Stimulated activated CD4-positive, alpha-beta T cell treated with anti-CD3 and anti-CD28 coated beads, TNF-alpha, amount 100 ng/mL, for 4 hours (primary cell): ENCODE results near the gene CCNE1.

ENCODE experiments used
- DNase-seq, 3 experiments: peaks; one replicate each; pipeline ENCODE4 v3.0.0-alpha.2; 2020; ENCODE audit warnings: low read depth in 3 of 3

The CCNE1 gene

DNA sequence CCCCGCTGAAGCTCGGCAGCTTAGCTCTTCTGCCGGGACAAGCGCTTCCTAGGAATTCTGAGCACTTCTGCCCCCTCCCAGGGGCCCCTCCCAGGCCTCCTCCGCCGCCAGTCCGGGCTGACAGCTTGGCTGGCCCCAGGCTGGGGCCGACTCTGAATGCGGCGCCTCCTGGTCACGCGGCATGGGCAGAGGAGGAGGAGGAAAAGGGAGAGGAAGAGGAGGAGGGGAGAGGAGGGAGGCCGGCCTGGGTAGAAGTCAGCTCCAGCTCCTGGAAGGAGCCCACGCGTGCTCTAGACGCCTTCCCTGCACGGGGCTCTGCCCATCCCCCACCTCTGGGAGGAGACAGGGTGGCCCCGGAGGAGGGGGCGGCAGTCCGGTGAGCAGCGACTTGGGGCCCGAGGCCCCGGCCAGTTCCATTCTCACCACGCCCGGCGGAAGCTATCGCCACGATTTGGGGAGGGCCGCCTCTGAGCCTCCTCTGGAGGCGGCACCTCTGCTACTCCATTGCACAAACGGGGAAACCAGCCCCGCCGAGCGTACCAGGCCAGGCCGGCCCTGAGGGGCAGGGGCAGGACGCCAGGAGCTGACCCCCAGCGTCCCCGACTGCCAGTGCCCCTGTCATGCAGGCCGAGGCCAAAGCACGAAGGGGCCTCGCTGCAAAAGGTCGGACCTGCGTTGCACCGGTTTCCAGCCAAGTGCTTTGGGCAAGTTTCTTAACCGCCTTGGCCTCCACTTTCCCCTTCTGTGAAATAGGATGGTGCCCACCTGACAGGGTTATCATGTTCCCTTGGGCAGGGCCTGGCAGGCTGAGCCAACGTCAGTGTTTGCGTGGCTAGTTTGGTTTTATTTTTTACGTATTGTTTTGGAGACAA lies 31.6 kb downstream of the CCNE1 start:
- no peak for DNase-seq

DNA sequence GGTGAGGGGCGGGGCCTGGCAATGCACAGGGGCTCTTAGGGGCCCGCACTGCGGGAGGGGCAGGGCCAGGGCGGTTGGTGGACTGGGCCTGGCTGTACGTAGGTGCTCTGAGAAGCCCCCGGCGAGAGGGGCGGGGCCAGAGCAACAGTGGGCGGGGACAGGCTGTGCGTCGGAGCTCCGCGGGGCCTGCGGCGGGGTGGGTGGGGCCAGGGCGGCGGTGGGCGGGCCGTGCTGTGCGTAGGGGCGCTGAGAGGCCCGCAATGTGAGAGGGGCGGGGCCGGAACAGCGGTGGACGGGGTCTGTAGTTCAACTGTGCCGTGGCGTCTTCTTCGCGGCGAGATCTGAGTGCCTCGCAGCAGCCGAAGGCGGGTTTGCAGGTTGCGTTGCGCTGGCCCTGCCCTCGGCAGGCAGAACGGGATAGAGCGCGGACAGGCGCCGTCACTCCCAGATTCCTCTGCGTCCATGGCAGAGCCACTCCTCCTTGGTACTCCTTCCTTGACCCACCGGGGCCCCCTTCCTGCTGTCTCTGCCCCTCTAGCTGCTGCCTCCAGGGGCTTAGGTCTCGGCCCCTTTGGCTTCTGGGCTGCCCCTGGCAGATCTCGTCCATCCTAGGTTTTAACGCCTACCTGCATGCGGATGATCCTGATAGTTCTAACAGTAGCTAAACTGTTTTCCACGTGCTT lies 33.2 kb downstream of the CCNE1 start:
- peak; percentile 93 to 96 (median 94) for DNase-seq

DNA sequence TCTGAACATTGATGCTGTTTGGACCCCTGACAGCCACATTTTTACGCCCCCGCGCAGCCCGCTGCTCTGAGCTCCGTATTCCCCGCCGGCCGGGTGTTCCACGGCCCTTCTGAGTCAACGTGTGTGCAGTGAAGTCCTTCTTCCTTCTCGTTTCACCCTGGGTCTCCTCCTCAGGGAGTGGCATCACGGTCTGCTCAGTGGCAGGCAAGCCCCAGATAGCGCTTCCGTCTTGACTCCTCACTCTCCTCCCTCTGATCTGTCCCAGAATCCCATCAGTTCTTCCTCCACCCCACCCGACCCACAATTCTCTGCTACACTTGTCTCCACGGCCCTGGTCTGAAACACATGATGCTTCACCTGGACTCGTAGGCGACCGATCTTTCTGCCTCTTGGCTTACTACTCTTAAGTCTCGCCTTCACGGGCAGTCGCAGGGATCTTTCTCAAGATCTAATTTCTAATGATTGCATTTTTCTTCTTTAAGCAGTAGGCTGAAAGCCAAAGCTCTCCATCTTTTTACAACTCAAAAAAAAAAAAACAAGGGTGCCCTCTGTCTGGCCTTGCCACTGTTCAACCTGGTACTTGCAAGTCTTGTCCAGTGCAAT lies 33.9 kb downstream of the CCNE1 start:
- DNase-seq: peak in 1 of 3 experiments; percentile 22

DNA sequence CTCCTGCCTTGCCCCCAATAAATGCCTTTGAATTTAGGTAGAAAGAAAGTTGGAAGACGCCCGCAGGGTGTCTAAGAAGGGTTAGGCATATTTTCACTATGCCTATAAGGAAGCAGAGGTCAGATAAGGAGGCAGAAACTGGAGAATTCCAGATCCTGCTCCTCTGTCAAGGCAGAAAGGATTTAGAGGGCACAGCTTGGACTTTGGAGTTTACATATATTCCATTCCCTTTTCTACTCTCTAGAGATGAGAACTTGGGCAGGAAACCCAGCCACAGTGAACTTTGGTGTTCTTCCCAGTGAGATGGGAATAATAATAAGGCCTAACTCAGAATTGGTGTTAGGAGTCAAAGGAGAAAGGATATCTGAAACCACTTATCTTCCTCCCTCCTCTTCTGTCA lies 37.4 kb downstream of the CCNE1 start:
- DNase-seq: no peak

DNA sequence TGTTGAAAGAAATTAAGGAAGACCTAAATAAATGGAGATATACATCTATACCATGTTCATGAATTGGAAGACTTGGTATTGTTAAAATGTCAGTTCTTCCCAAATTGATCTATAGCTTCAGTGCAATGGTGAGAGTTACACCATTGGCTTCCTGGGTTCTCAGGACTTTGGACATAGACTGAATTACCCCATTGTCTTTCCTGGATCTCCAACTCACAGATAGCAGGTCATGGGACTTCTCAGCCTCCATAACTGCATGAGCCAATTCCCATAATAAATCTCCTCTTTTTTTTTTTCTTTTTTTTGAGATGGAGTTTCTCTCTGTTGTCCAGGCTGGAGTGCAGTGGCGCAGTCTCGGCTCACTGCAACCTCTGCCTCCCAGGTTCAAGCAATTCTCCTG lies 38.7 kb downstream of the CCNE1 start:
- DNase-seq: no peak

DNA sequence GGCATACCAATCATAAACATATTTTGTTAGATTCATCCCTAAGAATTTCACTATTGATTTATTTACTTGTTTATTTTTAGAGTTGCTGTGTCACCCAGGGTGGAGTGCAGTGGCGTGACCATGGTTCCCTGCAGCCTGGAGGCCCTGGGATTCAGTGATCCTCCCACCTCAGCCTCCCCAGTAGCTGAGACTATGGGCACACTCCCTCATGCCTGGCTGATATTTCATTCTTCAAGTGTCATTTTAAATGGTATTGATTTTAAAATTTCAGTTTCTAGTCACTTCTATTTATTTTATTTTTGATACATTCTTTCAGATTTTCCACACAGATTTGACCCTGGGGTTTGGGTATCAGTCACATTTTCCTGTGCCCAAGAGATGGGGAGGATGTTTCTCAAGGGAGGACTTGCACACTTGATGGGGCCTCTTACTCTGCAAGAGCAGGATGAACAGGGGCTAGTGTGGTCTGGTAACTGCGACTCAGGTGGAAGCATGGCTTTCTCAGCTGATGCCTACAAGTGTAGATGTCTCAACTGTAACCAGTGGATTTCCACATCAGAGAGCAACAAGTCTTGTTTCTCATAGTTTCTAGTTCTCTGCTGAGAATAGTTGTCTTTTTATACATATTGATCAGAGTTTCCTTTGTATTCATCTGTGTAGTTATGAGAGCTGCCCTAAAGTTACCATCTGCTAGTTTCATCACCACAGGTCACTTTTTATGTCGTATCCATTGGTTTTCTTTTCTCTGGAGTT lies 40.2 kb downstream of the CCNE1 start:
- DNase-seq: no peak

DNA sequence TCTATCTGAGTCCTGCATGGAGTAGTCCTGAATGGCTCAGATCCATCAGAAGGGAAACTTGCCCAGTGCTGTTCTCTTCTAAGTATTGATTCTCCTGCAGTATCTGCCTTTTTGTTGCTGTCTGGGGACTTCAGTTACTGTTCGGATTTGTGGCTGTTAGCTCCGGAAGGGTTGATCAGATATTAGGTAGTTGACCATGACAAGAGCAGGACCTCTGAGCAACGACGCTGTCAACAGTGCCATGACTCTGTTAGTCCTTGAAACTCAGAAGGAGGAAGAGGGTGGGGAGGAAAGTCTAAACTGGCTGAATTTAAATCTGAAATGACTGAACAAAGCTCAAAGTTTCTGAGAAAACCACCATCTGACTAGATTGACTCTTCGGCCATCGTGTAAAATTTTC lies 42.2 kb downstream of the CCNE1 start:
- DNase-seq: no peak

DNA sequence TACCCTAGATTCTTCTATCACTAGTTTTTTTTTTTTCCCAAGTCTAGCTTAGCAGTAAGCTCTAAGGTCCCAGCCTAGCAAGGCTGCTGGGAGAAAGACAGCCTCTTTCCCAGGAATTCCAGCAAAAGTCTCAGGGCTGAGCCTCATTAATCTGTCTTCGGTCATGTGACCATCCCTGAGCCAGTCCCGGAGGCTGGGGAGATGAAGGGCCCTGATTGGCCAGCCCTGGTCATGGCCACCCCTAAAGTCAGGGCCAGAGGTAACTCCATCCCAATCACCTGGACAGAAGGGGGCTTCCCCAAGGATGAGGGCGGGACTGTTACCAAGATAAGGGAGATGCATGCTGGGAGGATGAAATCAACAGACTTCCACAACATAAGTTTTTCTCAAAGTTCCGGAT lies 43.3 kb downstream of the CCNE1 start:
- no peak for DNase-seq

DNA sequence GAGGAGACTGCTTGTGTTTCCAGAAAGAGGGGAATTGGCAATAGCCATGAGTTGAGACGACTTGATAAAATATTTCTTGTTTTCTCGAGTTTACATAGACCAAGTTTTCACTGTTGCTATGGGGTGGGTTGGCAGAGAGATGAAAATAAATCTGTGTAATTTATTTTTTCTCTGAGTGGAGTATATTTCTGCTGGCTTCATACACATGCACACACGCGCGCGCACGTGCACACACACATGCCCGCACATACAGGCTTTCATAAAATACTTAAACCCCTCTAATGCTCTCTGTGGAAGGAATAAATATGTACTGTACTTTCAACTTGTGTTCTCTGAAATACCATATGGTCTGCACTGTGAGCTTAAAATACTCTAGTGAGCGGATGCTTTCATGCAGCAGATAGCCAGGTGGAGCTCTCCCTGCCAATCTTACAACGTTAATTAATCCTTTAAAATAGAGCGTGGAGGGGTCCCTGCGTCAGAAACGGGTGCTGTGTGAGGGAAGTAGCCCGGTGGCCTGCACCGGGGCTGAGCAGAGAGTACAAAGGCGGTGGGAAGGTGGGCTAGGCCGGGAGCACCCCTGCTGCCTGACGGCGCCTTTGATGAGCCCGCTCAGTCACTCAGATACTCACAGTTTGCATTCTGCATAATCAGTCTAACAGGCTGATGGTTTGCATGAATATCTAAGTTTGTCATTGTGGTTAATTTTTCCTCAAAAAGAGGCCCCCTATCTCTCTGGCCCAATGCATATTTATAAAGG lies 44.1 kb downstream of the CCNE1 start:
- no peak for DNase-seq

DNA sequence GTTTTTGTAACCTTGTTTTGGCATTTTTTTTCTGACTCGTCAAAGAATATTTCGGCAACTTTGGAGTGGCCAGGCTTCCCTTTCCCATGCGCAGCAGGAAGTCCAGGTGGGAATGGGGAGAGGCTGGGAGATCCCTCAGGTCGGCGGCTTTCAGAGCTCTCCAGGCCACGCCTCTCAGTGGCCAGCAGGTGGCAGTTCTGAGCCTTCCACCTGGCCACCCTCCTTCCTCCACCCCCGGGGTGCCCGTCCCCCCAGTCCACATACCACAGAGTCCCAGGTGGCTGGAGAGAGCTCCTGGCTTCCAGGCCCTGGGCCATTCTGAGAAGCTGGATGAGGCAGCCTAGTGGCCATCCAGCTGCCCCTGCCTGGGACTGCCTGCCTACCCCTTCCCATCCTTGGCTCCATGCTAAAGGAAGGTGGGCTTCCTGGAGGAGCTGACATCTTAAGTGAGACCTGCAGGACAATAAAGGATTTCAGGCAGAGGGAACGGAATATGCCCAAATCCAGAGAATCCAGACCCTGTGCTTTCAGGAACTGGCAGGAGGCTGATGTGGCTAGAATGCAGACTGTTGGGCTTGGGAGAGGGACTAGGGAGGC lies 46.3 kb downstream of the CCNE1 start:
- no peak for DNase-seq

DNA sequence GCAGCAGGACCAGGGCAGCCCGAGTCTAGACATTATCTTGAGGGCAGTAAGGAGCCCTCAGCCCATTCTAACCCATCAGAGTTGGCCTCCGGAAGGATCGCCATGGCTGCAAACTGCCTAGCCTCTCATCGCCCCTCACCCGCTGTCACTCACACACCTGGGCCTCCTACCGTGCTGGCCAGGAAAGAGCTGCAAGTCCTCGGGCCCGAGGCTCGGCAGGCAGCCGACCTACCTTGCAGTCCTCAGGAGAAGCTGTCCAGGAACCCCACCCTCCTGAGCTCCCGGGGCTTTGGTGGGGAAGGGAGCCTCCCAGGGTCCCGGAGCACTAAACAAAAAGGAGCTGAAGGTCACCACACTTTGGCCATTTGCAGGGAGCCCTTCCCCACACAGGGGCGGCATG lies 46.8 kb downstream of the CCNE1 start:
- no peak for DNase-seq

DNA sequence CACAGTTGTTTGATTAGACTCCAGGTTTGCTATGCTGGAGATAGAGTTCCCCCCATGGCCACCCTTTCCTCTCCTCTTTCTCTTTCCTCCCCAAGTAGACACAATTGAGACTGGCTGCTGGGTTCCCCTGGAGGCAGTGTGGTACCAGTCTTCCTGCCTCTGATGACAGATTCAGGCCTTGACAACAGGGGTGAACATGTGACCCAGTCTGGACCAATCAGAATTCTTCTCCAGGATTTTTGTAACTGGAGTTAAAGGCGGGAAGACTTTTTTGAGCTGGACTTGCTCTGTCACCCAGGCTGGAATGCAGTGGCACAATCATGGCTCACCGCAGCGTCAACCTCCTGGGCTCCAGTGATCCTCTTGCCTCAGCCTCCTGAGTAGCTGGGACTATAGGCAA lies 48.7 kb downstream of the CCNE1 start:
- no peak for DNase-seq

DNA sequence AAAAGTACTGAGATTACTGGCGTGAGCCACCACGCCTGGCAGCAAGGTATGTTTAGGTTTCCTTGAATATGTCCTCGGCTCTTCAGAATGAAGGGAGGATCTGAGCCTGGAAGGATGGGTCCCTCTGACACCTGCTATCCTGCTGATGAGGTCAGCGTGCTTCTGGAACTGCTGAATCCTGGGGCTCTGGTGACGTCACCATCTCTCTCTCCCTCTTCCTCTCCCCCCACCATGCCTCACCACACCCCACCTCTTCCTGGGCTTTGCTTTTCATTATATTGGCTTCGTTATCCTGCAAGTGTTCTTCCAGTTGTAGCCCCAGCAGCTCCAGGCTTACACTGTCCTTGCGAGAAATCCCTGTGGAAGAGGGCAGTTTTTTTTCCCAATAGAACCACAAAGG lies 49.8 kb downstream of the CCNE1 start:
- no peak for DNase-seq

DNA sequence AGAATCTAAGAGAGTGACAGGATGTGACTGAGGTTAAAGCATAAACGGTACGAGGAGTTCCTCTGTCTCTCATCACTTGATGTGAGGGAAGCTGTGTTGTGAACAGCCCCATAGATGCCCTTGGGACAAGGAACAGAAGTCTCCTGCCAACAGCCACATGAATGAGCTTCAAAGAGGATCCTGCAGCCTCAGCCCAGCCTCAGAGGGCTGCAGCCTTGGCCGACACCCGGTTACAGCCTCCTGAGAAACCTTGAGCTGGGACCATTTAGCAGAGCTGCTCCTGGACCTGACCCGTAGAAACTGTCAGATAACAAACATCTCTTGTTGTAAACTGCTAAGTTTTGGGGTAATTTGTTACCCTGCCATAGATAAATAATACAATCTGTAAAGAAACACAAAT lies 54.2 kb downstream of the CCNE1 start:
- no peak for DNase-seq

DNA sequence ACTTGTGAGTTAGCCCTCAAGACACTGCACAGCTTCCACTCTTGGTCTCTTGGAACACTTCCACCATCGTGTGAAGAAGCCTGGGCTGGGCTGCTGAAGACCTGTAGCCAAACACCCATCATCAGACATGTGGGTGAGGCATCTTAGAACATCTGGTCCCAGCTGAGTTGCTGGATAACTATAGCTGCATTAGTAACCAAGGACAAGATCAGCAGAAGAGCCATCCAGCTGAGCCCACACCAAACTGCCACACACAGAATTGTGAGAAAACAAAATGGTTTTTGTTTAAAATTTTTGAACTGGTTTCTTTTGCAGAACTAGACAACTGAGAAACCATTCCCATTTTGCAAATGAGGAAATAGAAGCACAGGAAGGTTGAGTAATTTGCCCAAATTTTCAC lies 56.2 kb downstream of the CCNE1 start:
- no peak for DNase-seq

DNA sequence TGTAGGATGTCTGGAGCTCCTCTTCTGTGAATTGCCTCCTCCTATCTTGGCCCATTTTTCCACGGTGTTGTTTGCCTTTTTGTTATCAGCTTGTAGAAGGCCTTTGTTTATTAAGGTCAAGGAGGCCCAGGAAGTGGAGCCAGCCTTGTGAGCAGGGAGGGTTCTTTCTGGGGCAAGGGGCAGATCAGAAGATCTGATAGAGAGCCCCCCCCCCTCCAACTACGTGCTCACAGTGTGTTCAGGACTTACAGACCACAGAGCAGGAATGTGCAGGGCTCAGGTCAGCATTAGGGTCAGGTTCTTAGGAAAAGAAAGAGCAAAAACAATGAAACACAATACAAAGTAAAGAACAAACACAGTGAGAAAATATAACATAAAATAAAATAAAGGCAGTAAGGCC lies 59.4 kb downstream of the CCNE1 start:
- no peak for DNase-seq

DNA sequence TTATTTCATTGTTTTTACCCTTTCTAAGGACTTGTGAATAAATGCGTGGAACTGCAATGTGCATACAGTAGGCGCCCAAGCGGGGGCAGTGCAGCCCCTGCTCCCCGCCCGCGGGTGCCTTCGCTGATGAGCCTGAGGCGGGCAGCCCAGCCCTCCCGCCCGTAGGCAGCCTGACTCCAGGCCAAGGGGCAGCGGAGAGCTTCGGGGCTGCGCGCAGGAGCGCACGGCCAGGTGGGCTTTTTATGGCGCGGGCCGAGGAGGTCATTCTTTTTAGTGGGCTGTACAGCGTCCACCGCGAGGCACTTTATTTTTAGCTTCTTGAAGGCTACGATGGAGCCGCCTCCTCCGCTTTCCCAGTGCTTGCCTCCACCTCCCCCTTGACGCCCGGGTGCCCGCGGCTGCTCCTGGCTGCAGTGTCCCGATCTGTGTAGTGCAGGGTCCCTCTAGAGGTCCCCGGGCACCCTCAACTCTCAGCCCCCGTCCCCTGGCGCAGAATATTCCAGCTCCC lies 60.5 kb downstream of the CCNE1 start:
- DNase-seq: no peak

DNA sequence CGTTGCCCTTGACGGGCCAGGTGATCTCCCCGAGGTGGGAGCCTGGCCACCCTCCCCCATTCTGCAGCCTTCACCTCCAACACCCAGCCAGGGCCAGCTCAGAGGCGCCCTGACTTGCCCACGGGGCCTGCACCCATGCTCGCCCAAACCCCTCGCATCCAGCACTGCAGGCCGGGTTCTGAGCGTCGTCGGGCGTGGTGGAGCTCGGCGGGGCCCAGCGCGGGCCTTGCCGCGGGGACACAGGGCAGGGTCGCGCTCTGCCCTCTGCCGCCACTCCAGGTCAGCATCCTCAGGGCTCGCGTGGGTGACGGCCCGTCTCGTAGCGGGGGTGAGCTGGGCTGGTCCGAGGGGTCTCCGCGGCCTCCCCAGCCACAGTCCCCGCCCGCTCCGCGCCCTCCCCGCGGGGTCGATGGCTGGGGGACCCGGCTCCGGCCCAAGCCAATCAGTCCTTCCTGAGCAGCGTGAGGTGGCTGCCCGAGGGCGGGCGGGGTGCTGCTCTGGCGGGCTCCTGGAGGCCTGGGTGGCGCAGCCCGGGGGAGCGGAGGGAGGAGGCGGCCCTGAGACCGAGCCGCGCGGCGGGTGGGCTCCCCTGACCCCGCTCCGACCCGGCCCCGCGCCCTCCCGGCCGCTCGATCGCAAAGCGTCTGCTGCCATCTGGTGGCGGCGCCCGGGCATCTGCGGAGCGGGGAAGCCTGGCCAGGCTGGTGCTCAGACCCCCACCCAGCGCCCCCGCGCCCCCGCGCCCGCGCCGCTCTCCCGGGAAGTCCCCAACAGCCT lies 61.4 kb downstream of the CCNE1 start:
- DNase-seq: peak; percentile 42 to 64 (median 49)
